BE2C (cell line): ENCODE results near the gene NOL6.

ENCODE experiments used
- DNase-seq: peaks from one replicate; pipeline ENCODE4 v3.0.0-alpha.2; 2020
- H3K27me3 ChIP-seq: fragments of 250-450 bp; sonication (Bioruptor Pico); 2 replicates; pipeline ENCODE4 v1.5.1; 2020; ENCODE audit warnings: mild to moderate bottlenecking
- H3K36me3 ChIP-seq: fragments of 250-450 bp; sonication (Bioruptor Pico); 2 replicates; pipeline ENCODE4 v1.5.1; 2020; ENCODE audit warnings: mild to moderate bottlenecking
- H3K4me1 ChIP-seq: fragments of 250-450 bp; sonication (Bioruptor Pico); 2 replicates; pipeline ENCODE4 v1.5.1; 2020
- H3K4me3 ChIP-seq: 2 replicates; pipeline ENCODE4 v1.5.1; 2011; ENCODE audit warnings: low read depth, low read length
- H3K9me3 ChIP-seq: fragments of 250-450 bp; sonication (Bioruptor Pico); 2 replicates; pipeline ENCODE4 v1.5.1; 2020
- CTCF ChIP-seq: IDR thresholded peaks from 2 replicates; pipeline ENCODE4 v1.5.1; 2012; ENCODE audit warnings: mild to moderate bottlenecking, low read depth, low read length

NOL6 gene

GRCh38 chr9:33480106-33480505 is 6.4 kb upstream of the NOL6 start:
- TF ChIP-seq CTCF: no peak
- Histone ChIP-seq H3K4me1 (no peaks in the 10 kb centered on the region), H3K9me3 (no peaks in the 10 kb centered on the region), H3K36me3 (no peaks in the 10 kb centered on the region; the same call in 1 of the 2 replicates), H3K4me3 (no peak overlapping the region), H3K27me3 (no peaks in the 10 kb centered on the region)
- no peak for DNase-seq

DNA sequence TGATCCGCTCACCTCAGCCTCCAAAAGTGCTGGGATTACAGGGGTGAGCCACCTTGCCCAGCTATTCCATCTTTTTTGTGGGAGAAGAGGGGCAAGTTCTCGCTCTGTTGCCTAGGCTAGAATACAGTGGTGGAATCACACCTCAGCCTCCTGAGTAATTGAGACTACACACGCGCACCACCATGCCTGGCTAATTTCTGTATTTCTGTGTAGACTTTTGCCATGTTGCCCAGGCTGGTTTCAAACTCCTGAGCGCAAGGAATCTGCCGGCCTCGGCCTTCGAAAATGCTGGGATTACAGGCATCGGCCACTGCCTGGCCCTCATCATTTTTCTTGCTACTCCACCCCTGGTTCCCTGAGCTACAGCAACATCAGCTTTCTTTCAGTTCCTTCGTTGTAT is 2.8 kb upstream of the NOL6 start:
- no peak for DNase-seq
- no peaks in the 10 kb centered on the region for H3K9me3 ChIP-seq
- H3K36me3 ChIP-seq: peaks cover 10% of the 10 kb centered on the region
- no peak overlapping the region for H3K4me3 ChIP-seq
- no peaks in the 10 kb centered on the region; the same call in 1 of the 2 replicates for H3K4me1 ChIP-seq
- TF ChIP-seq CTCF: no peak
- no peaks in the 10 kb centered on the region for H3K27me3 ChIP-seq

GRCh38 chr9:33475357-33475756 is 1.6 kb upstream of the NOL6 start:
- H3K4me1 ChIP-seq: no peaks in the 10 kb centered on the region; the same call in 1 of the 2 replicates
- no peaks in the 10 kb centered on the region for H3K9me3 ChIP-seq
- H3K36me3 ChIP-seq: peaks cover 16% of the 10 kb centered on the region
- DNase-seq: no peak
- H3K4me3 ChIP-seq: no peak overlapping the region
- no peak for TF ChIP-seq CTCF
- no peaks in the 10 kb centered on the region for H3K27me3 ChIP-seq

DNA sequence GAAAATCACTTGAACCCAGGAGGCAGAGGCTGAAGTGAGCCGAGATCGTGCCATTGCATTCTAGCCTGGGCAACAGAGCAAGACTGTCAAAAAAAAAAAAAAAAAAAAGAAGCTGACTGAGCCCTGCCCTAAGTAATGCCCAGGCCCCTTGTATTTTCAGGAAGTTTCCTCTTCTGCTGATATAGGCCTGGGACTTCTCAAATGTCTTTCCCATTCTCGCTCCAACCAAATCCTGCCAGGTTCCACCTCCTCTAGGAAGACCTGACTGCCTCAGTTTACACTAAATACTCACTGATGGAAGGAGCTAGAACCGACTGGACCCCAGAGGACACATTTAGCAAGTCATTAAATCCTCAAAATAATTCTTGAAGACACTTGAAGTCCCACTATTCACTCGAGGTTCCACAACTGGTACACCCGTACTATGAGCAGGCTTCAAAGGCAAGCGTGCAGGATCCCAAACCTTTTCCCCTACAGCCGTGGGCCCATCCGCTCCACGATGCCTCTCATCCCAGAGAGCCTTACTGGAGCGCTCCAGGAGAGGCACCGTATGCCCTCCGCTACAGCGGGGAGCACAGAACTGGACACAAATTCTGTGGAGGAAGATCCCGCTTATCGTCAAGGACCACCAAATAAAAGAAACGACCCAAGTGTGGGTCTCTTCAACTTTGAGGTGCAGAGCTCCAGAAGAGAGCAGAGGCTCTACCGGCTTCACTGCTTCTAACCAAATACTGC is 676 bp downstream of the NOL6 start:
- no peak for TF ChIP-seq CTCF
- Histone ChIP-seq H3K27me3 (no peaks in the 10 kb centered on the region), H3K4me1 (no peaks in the 10 kb centered on the region; the same call in 1 of the 2 replicates)

DNA sequence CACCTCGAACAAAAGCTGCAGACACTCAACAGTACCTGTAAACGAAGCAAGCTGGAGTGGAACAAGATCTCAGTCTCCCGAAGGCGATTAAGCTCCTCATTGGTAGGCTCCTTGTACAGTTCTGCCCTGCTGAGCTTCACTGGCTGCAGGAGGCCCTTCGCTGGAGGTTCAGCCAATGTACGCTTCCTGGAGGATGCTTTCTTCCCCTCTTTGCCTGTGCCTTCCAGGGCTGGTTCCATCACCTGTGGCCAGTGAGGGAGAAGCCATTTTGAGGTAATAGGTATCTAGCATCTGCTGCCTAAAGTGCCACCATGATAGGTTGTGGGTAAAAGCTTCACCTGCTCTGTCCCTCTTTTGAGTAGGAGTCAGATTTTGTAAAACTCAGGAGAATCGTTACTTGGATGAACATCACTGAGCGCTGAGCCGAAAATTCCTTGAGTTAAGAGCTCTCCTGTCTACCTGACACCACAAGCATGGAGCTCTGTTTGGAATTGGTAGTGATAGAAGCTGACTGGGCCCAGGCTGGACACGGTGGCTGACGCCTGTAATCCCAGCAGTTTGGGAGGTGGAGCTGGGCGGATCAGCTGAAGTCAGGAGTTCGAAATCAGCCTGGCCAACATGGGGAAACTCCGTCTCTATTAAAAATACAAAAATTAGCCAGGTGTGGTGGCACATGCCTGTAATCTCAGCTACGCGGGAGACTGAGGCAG is 1.4 kb downstream of the NOL6 start:
- no peaks in the 10 kb centered on the region; the same call in 1 of the 2 replicates for H3K4me1 ChIP-seq
- no peaks in the 10 kb centered on the region for H3K27me3 ChIP-seq
- peak overlapping the region; percentile 94 for H3K4me3 ChIP-seq
- no peak for TF ChIP-seq CTCF
- H3K36me3 ChIP-seq: peaks cover 46% of the 10 kb centered on the region
- no peak for DNase-seq
- no peaks in the 10 kb centered on the region for H3K9me3 ChIP-seq

More for the DNA sequence above, 676 bp downstream of the NOL6 start:
- H3K9me3 ChIP-seq: no peaks in the 10 kb centered on the region
- H3K36me3 ChIP-seq: peaks cover 38% of the 10 kb centered on the region
- peak overlapping the region; percentile 94 for H3K4me3 ChIP-seq
- no peak for DNase-seq

DNA sequence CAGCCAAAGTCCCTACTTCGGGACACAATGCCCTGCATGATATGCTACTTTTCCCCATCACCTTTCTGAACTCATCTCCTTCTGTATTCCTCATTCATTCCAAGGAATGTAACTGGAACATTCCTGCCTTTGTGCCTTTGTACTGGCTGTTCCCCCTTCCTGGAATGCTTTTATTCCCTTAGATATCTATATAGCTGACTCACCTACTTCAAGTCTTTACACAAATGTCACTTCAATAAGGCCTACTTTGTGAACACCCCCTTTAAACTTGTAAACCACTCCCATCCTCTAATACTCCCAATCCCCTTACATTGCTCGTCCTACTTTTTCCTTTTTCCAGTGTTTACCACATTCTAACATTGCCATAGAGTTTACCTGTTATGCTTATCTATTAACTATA is 2.4 kb downstream of the NOL6 start:
- H3K27me3 ChIP-seq: no peaks in the 10 kb centered on the region
- no peak overlapping the region for H3K4me3 ChIP-seq
- H3K9me3 ChIP-seq: no peaks in the 10 kb centered on the region
- no peaks in the 10 kb centered on the region; the same call in 1 of the 2 replicates for H3K4me1 ChIP-seq
- no peak for TF ChIP-seq CTCF
- no peak for DNase-seq
- H3K36me3 ChIP-seq: peaks cover 55% of the 10 kb centered on the region
